ENCODE data around the gene HLF. TPM values are rescaled to one million over a fixed set of nuclear protein-coding genes. Genes with fewer than 3 reads are reported as not detected.

Gene HLF
- total and polyA plus RNA-seq, 2 of the 4 experiments (the other 2 are of a cell fraction), result 0.18 TPM; not detected in 1

- no peak overlapping the region for H3K18ac ChIP-seq (ENCODE audit: low read depth, low read length)
- H3K9me1 ChIP-seq (ENCODE audit: insufficient read depth, low read length), result no peaks in the 10 kb centered on the region
- TF ChIP-seq BHLHE40 (IDR thresholded peaks at IDR 0.05; ENCODE audit: low read depth, low read length), result no peak
- no peak for TF ChIP-seq POLR2A (IDR thresholded peaks at IDR 0.05; ENCODE audit: low read depth, low read length)
- TF ChIP-seq RCOR1 (IDR thresholded peaks at IDR 0.05; ENCODE audit: insufficient replicate concordance, low read length), result no peak
- TF ChIP-seq SMC3 (IDR thresholded peaks at IDR 0.05; ENCODE audit: low read depth, low read length), result no peak
- no peak for TF ChIP-seq NFE2L2 (IDR thresholded peaks at IDR 0.05; ENCODE audit: low read depth, low read length)
- no peak for TF ChIP-seq USF2 (IDR thresholded peaks at IDR 0.05; ENCODE audit: low read depth, low read length)
- no peak for TF ChIP-seq RAD21 (IDR thresholded peaks at IDR 0.05; ENCODE audit: low read length)
- TF ChIP-seq CEBPB (IDR thresholded peaks at IDR 0.05; ENCODE audit: low read depth, low read length), result no peak
- TF ChIP-seq MAFK (IDR thresholded peaks at IDR 0.05; ENCODE audit: low read depth, low read length), result no peak
- no peak for TF ChIP-seq FOS (IDR thresholded peaks at IDR 0.05; ENCODE audit: low read depth, low read length)
- TF ChIP-seq RFX5 (IDR thresholded peaks at IDR 0.05; ENCODE audit: low read depth, low read length), result no peak
- TF ChIP-seq MAZ (IDR thresholded peaks at IDR 0.05; ENCODE audit: borderline replicate concordance, low read depth, low read length), result no peak
- no peak for TF ChIP-seq ELK1 (IDR thresholded peaks at IDR 0.05; ENCODE audit: borderline replicate concordance, low read depth, low read length)
- no peak for TF ChIP-seq CHD1 (IDR thresholded peaks at IDR 0.05; ENCODE audit: low read depth, low read length)
- TF ChIP-seq MXI1 (IDR thresholded peaks at IDR 0.05; ENCODE audit: borderline replicate concordance, low read depth, low read length), result no peak
- TF ChIP-seq CTCF (conservative IDR thresholded peaks at IDR 0.05; ENCODE audit: low read depth, low read length), result no peak
- DNase-seq (no peak), ATAC-seq (ENCODE audit: low read depth) (no peak)
- no CpG with 5 or more reads among the region's 3 CpGs for WGBS, 2 experiments (ENCODE audit: extremely low coverage in 2 of 2, insufficient read length in 1 of 2)
- no peaks in the 10 kb centered on the region for H3K36me3 ChIP-seq (ENCODE audit: control insufficient read depth, insufficient read depth, low read length)
- no peak overlapping the region for H3K9ac ChIP-seq (ENCODE audit: low read depth, low read length)
- H3K14ac ChIP-seq (replicated peaks; ENCODE audit: low read depth, low read length), result no peak overlapping the region
- no peaks in the 10 kb centered on the region for H3K79me1 ChIP-seq (ENCODE audit: low read depth in 1 of 2, low read length in 2 of 2)
- H2BK15ac ChIP-seq (ENCODE audit: low read depth, low read length), result no peak overlapping the region
- in situ Hi-C loops (cut with MboI; ENCODE audit: low sequenced_read_pairs), result no loop called here
- H3K23ac ChIP-seq (ENCODE audit: low read depth, low read length), result no peak overlapping the region
- no peak overlapping the region for H2AFZ ChIP-seq (replicated peaks; ENCODE audit: low read length, poor library complexity)
- no peak overlapping the region for H2BK5ac ChIP-seq (ENCODE audit: low read depth, low read length, poor library complexity, severe bottlenecking)
- ChIA-PET CTCF (no interaction called here), POLR2A (ENCODE audit: unreplicated experiment) (no interaction called here)
- no peaks in the 10 kb centered on the region; the same call in 1 of the 2 replicates for H3K27me3 ChIP-seq (ENCODE audit: control insufficient read depth, insufficient read depth, low read length)
- no peaks in the 10 kb centered on the region for H3K4me1 ChIP-seq (ENCODE audit: control insufficient read depth, insufficient read depth, low read length)
- no peaks in the 10 kb centered on the region for H3K9me3 ChIP-seq (ENCODE audit: control insufficient read depth, insufficient read depth, low read length)
- H3K4ac ChIP-seq (ENCODE audit: low read depth, low read length), result no peak overlapping the region
- no peak overlapping the region for H4K91ac ChIP-seq (ENCODE audit: insufficient read depth, low read depth, low read length)
- no peak overlapping the region for H4K5ac ChIP-seq (ENCODE audit: low read depth, low read length)
- no peak overlapping the region for H3K27ac ChIP-seq (ENCODE audit: insufficient read depth, low read length)
- H2AK9ac ChIP-seq (replicated peaks; ENCODE audit: low read depth, low read length, poor library complexity), result no peak overlapping the region
- H2AK5ac ChIP-seq (ENCODE audit: low read depth, low read length), result no peak overlapping the region
- H3K4me2 ChIP-seq (ENCODE audit: low read depth, low read length), result no peak overlapping the region
- dilution Hi-C loops (cut with HindIII; ENCODE audit: low sequenced_read_pairs, unreplicated experiment), result no loop called here
- H4K8ac ChIP-seq (ENCODE audit: low read depth in 2 of 2, low read length in 2 of 2), result no peak overlapping the region
- no peak overlapping the region for H2BK120ac ChIP-seq (ENCODE audit: low read depth, low read length)
- BruUV-seq (replicated peaks), result no TSS peak
- H4K20me1 ChIP-seq (ENCODE audit: insufficient read depth, low read length), result no peaks in the 10 kb centered on the region
- H2BK20ac ChIP-seq (ENCODE audit: low read depth, low read length), result no peak overlapping the region
- H3K4me3 ChIP-seq (ENCODE audit: insufficient read depth, low read depth, low read length), result no peak overlapping the region
- H3K56ac ChIP-seq (ENCODE audit: extremely low read depth, insufficient read depth, low read length), result no peak overlapping the region
- intact Hi-C loops (cut with micrococcal nuclease), result no loop called here
These were observed 41.2 kb upstream of the HLF start for GRCh38 chr17:55223524-55223923.

Measured in IMR-90 (cell line).